HG02938 (cell line): ENCODE results near the gene UGT1A10.

Source experiments
- ATAC-seq: cut with Tn5 transposase; IDR thresholded peaks from one replicate; pipeline ENCODE4 v1.9.1; 2021; ENCODE audit warnings: mild to moderate bottlenecking, moderate library complexity; ENCODE audit not compliant: unreplicated experiment

The UGT1A10 gene

GRCh38 chr2:233768076-233768475 lies 131.8 kb downstream of the UGT1A10 start:
- no peak for ATAC-seq

- no peak for ATAC-seq
Measured at GRCh38 chr2:233769260-233769659, 133.0 kb downstream of the UGT1A10 start.

GRCh38 chr2:233772153-233772552 lies 135.9 kb downstream of the UGT1A10 start:
- ATAC-seq = no peak

- ATAC-seq = no peak
Measured at GRCh38 chr2:233772583-233772982, 136.3 kb downstream of the UGT1A10 start.

- no peak for ATAC-seq
Measured at GRCh38 chr2:233773854-233774253, 137.6 kb downstream of the UGT1A10 start.

- no peak for ATAC-seq
Measured at GRCh38 chr2:233775414-233775813, 139.2 kb downstream of the UGT1A10 start.

- ATAC-seq = no peak
Measured at GRCh38 chr2:233778030-233778429, 141.8 kb downstream of the UGT1A10 start, which contains the start of gene MROH2A. Gene MROH2A (plus strand): TSS chr2:233778330. CDS start chr2:233779359, 1,029 bp downstream.

GRCh38 chr2:233779722-233780121 lies 143.5 kb downstream of the UGT1A10 start:
- no peak for ATAC-seq

- ATAC-seq = no peak
Measured at GRCh38 chr2:233780771-233781170, 144.5 kb downstream of the UGT1A10 start.

- ATAC-seq = no peak
Measured at GRCh38 chr2:233789554-233789953, 153.3 kb downstream of the UGT1A10 start.

GRCh38 chr2:233791151-233791882 lies 155.1 kb downstream of the UGT1A10 start:
- ATAC-seq = no peak

GRCh38 chr2:233791883-233792329 lies 155.7 kb downstream of the UGT1A10 start:
- ATAC-seq = no peak

GRCh38 chr2:233792720-233793119 lies 156.5 kb downstream of the UGT1A10 start:
- no peak for ATAC-seq

GRCh38 chr2:233793465-233794127 lies 157.3 kb downstream of the UGT1A10 start:
- ATAC-seq = no peak

GRCh38 chr2:233794128-233794658 lies 157.9 kb downstream of the UGT1A10 start:
- ATAC-seq = no peak

- no peak for ATAC-seq
Measured at GRCh38 chr2:233795735-233796171, 159.5 kb downstream of the UGT1A10 start.

- no peak for ATAC-seq
Measured at GRCh38 chr2:233796254-233796653, 160.0 kb downstream of the UGT1A10 start.

GRCh38 chr2:233798335-233799086 lies 162.3 kb downstream of the UGT1A10 start:
- ATAC-seq = no peak

GRCh38 chr2:233799087-233799665 lies 162.9 kb downstream of the UGT1A10 start:
- no peak for ATAC-seq

GRCh38 chr2:233799716-233800115 lies 163.5 kb downstream of the UGT1A10 start:
- no peak for ATAC-seq

GRCh38 chr2:233800208-233800607 lies 164.0 kb downstream of the UGT1A10 start:
- no peak for ATAC-seq
